ENCODE data around the gene SET. TPM values are rescaled to one million over a fixed set of nuclear protein-coding genes. Genes with fewer than 3 reads are reported as not detected.

SET gene
- total RNA-seq, 1 donor from 2014 or later = 382 TPM

DNA sequence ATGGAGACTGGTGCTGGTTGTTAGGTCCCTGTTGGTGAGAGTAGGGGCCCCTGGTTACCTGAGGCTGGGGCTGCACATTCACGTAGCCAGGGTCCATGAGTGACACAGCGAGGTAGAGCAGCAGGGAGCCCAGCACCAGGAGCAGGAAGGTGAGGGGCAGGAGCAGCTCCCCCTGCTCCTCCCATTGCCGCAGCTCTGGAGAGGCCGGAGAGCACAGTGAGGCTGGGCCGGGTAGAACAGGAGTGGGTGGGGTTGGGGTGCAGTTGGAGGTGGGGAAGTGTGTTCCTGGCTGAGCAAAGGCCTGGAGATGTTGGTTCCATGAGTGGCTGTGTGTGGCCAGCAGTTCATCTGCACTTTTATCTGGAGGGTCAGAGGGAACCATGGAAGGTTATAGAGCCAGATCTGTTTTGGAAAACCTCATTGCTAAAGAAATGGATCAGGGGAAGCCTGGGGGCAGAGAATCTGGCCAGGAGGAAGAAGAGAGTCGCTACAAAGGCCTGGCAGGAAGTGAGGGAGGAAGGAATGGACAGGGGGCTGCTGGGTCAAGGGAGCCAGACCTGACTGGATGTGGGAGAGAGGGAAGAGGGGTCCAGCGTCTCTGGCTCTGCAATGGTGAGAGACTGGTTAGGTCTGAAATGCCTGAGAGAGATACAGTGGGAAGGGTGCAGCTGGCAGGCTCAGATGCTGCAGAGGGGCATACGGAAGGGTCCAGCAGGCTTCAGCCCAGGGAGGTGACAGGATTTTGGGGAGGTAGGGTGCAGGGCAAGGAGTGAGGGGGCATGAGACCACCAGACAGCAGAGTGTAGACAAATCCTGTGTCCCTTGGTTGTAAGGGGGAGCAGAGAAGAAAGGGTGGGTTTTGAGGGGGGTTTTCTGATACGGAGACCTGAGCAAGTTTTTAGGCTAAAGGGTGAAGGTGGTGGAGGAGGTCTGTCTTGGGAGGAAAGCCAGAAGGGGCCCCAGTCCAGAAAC is 33.6 kb downstream of the SET start:
- no peaks in the 10 kb centered on the region for H3K36me3 Mint-ChIP-seq (ENCODE audit: unreplicated experiment)
- H3K4me1 Mint-ChIP-seq (ENCODE audit: unreplicated experiment) = peaks cover 24% of the 10 kb centered on the region
- TF ChIP-seq, protein P1, sequence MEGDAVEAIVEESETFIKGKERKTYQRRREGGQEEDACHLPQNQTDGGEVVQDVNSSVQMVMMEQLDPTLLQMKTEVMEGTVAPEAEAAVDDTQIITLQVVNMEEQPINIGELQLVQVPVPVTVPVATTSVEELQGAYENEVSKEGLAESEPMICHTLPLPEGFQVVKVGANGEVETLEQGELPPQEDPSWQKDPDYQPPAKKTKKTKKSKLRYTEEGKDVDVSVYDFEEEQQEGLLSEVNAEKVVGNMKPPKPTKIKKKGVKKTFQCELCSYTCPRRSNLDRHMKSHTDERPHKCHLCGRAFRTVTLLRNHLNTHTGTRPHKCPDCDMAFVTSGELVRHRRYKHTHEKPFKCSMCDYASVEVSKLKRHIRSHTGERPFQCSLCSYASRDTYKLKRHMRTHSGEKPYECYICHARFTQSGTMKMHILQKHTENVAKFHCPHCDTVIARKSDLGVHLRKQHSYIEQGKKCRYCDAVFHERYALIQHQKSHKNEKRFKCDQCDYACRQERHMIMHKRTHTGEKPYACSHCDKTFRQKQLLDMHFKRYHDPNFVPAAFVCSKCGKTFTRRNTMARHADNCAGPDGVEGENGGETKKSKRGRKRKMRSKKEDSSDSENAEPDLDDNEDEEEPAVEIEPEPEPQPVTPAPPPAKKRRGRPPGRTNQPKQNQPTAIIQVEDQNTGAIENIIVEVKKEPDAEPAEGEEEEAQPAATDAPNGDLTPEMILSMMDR (IDR thresholded peaks at IDR 0.05) = no peak
- DNase-seq (ENCODE audit: extremely low spot score, unreplicated experiment) = no peak
- H3K27ac Mint-ChIP-seq (ENCODE audit: unreplicated experiment) = peak overlapping the region; percentile 53
- no peaks in the 10 kb centered on the region for H3K9me3 Mint-ChIP-seq (ENCODE audit: unreplicated experiment)
- H3K27me3 Mint-ChIP-seq (ENCODE audit: unreplicated experiment) = no peaks in the 10 kb centered on the region
- peak overlapping the region; percentile 81 for H3K4me3 Mint-ChIP-seq (ENCODE audit: unreplicated experiment)

- peak overlapping the region; percentile 81 for H3K4me3 Mint-ChIP-seq (ENCODE audit: unreplicated experiment)
- TF ChIP-seq, protein P1 (IDR thresholded peaks at IDR 0.05) = no peak
- peaks cover 24% of the 10 kb centered on the region for H3K4me1 Mint-ChIP-seq (ENCODE audit: unreplicated experiment)
- H3K36me3 Mint-ChIP-seq (ENCODE audit: unreplicated experiment) = no peaks in the 10 kb centered on the region
- no peaks in the 10 kb centered on the region for H3K9me3 Mint-ChIP-seq (ENCODE audit: unreplicated experiment)
- no peak for DNase-seq (ENCODE audit: extremely low spot score, unreplicated experiment)
- H3K27ac Mint-ChIP-seq (ENCODE audit: unreplicated experiment) = peak overlapping the region; percentile 62
- H3K27me3 Mint-ChIP-seq (ENCODE audit: unreplicated experiment) = no peaks in the 10 kb centered on the region
Measured at GRCh38 chr9:128723352-128723865, 34.4 kb downstream of the SET start.

DNA sequence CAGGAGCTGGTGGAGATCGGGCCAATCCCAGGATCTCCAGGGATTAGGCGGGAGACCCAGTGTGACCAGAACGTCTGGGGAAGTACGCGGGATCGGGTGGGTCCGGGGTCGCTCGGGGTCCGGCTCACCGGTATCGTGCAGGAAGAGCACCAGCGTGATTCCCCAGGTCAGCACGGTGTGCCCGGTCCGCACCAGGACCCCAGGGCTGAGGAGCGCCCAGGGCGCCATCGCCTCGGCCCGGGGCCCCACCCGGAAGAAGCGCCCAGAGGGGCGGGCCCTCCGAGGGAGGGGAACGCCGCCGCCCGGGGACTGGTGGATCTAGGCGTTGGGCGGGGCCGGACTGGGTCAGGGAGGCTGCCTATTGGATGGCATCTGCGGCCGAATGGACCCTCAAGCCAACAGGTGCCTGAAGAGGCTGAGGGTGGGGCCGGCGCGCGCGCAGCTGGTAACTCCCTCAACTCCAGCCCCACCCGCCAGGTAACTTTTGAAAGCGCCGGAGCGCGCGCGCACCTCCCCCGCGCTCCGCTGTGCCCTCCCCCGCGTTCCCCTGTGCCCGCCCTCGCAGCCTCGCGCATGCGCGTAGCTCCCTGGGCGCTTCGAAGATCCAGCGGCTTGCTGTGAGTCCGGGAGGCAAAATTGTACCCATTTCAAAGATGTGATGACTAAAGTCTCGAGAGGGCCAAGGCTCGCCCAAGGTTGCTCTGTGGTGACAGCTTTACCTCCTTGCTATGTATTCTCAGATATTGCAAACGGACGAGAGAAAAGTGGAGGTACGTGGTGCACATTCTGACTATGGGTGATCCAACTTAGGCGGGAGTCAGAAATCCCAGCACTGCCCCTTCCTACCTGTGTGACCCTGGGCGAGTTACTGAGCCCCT is 35.1 kb downstream of the SET start, which contains the start of gene ZDHHC12:
ZDHHC12 (minus strand) TSS at position 262 of the 878 bp plus-strand sequence; CDS start at position 228, 34 bp downstream.
- H3K4me3 Mint-ChIP-seq (ENCODE audit: unreplicated experiment) = peak within 1 kb of the TSS; percentile 81

DNA sequence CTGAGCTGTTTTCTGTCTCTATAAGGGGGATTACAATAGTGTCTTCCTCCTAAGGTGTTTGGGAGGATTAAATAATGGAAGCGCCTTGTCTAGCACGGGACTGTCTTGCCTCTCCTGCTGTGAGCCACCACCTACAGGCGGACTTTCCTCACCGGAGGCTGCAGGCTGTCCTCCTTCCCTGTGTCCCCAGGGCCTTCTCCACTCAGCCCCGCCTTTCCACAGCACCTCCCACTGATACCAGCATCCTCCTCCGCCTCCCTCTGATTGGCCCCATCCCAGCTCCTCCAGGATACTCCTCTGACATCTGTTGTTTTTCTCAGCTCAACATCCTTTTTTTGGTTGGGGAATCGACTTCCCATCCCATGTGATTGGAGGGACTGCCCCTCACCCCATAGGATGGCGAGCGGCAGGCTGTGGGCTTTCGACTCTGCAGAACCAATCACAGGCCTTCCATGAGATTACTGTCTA is 35.8 kb downstream of the SET start:
- Mint-ChIP-seq H3K9me3 (ENCODE audit: unreplicated experiment) (no peaks in the 10 kb centered on the region), H3K4me3 (ENCODE audit: unreplicated experiment) (peak overlapping the region; percentile 81), H3K27ac (ENCODE audit: unreplicated experiment) (peak overlapping the region; percentile 60), H3K36me3 (ENCODE audit: unreplicated experiment) (no peaks in the 10 kb centered on the region), H3K4me1 (ENCODE audit: unreplicated experiment) (peaks cover 24% of the 10 kb centered on the region), H3K27me3 (ENCODE audit: unreplicated experiment) (no peaks in the 10 kb centered on the region)
- DNase-seq (ENCODE audit: extremely low spot score, unreplicated experiment) = no peak
- TF ChIP-seq, protein P1 (IDR thresholded peaks at IDR 0.05) = no peak

More for the DNA sequence above, 35.1 kb downstream of the SET start, which contains the start of gene ZDHHC12:
- peak within 1 kb of the TSS; percentile 76 for H3K27ac Mint-ChIP-seq (ENCODE audit: unreplicated experiment)
- no peaks in the 10 kb centered on the region for H3K36me3 Mint-ChIP-seq (ENCODE audit: unreplicated experiment)
- H3K27me3 Mint-ChIP-seq (ENCODE audit: unreplicated experiment) = no peaks in the 10 kb centered on the region
- peaks cover 24% of the 10 kb centered on the region for H3K4me1 Mint-ChIP-seq (ENCODE audit: unreplicated experiment)
- TF ChIP-seq, protein P1 (IDR thresholded peaks at IDR 0.05) = no peak
- DNase-seq (ENCODE audit: extremely low spot score, unreplicated experiment) = peak; percentile 94
- H3K9me3 Mint-ChIP-seq (ENCODE audit: unreplicated experiment) = no peaks in the 10 kb centered on the region

Data from osteocyte (in vitro differentiated cells).